Panc1 (cell line): ENCODE results near the gene FGR.

Source experiments
- POLR2AphosphoS5 ChIP-seq: IDR thresholded peaks from 2 replicates; pipeline ENCODE4 v1.6.1; 2012; ENCODE audit warnings: mild to moderate bottlenecking, low read depth, low read length, moderate library complexity
- TF ChIP-seq, protein P1 (sequence below), 2 experiments: IDR thresholded peaks; 2 replicates each; pipeline ENCODE4 v1.6.1; 2011 to 2012; ENCODE audit warnings: low read depth in 2 of 2, control low read depth in 1 of 2, low read length in 1 of 2, mild to moderate bottlenecking in 1 of 2, moderate library complexity in 1 of 2; ENCODE audit not compliant: insufficient read depth in 1 of 2
- TF ChIP-seq, protein P2 (sequence below): fragments of 450-650 bp; IDR thresholded peaks from 2 replicates; pipeline ENCODE4 v1.5.1; 2017; ENCODE audit warnings: mild to moderate bottlenecking

DNA sequence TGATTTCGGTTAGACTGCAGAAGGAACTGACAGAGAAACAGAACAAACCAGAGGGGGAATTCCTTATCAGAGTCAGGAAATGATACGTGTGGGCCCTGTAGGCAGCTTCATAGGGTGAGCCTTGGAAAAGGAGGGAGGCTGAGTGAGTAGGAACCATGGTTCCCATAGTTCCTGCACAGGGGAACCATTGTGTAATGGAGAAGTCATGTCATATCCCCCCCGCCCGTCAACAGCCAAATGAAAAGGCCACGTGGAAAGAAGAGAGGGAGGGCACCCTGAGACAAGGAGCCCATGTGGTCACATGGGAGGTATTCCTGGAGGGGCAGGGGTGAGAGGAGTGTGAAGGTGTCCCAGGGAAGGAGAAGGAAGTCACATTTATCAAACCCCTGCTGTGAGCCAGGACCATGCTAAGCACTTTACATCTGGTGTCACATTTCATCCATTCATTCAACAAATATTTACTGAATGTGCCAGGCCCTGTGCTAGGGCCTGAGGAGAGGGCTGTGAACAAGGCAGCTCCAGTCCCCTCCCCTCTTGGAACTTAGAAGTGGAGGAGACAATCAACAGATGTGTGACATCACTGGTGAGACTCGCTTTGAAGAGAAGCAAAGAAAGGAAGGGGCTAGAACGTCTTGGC, 15.7 kb upstream of the FGR start:
- TF ChIP-seq POLR2AphosphoS5 = no peak
- TF ChIP-seq, protein P1, sequence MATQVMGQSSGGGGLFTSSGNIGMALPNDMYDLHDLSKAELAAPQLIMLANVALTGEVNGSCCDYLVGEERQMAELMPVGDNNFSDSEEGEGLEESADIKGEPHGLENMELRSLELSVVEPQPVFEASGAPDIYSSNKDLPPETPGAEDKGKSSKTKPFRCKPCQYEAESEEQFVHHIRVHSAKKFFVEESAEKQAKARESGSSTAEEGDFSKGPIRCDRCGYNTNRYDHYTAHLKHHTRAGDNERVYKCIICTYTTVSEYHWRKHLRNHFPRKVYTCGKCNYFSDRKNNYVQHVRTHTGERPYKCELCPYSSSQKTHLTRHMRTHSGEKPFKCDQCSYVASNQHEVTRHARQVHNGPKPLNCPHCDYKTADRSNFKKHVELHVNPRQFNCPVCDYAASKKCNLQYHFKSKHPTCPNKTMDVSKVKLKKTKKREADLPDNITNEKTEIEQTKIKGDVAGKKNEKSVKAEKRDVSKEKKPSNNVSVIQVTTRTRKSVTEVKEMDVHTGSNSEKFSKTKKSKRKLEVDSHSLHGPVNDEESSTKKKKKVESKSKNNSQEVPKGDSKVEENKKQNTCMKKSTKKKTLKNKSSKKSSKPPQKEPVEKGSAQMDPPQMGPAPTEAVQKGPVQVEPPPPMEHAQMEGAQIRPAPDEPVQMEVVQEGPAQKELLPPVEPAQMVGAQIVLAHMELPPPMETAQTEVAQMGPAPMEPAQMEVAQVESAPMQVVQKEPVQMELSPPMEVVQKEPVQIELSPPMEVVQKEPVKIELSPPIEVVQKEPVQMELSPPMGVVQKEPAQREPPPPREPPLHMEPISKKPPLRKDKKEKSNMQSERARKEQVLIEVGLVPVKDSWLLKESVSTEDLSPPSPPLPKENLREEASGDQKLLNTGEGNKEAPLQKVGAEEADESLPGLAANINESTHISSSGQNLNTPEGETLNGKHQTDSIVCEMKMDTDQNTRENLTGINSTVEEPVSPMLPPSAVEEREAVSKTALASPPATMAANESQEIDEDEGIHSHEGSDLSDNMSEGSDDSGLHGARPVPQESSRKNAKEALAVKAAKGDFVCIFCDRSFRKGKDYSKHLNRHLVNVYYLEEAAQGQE (IDR thresholded peaks at IDR 0.05; ENCODE audit: insufficient read depth in 1 of 2, low read depth in 2 of 2, low read length in 1 of 2) = no peak
- TF ChIP-seq, protein P2, sequence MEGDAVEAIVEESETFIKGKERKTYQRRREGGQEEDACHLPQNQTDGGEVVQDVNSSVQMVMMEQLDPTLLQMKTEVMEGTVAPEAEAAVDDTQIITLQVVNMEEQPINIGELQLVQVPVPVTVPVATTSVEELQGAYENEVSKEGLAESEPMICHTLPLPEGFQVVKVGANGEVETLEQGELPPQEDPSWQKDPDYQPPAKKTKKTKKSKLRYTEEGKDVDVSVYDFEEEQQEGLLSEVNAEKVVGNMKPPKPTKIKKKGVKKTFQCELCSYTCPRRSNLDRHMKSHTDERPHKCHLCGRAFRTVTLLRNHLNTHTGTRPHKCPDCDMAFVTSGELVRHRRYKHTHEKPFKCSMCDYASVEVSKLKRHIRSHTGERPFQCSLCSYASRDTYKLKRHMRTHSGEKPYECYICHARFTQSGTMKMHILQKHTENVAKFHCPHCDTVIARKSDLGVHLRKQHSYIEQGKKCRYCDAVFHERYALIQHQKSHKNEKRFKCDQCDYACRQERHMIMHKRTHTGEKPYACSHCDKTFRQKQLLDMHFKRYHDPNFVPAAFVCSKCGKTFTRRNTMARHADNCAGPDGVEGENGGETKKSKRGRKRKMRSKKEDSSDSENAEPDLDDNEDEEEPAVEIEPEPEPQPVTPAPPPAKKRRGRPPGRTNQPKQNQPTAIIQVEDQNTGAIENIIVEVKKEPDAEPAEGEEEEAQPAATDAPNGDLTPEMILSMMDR = no peak
